Lower lobe of right lung (tissue), 2 donors: ENCODE data around the gene HMGCL. TPM values are rescaled to one million over a fixed set of nuclear protein-coding genes. Genes with fewer than 3 reads are reported as not detected.
A peak's percentile ranks its signal among the peaks of the same experiment; 100 is the strongest.
"Not testable (repeated sequence)": the region's sequence is repeated elsewhere in the genome, so short reads cannot be mapped to it uniquely, and the experiment has no call there.

Experiments used
- ATAC-seq, 2 donors: fragments of 200-7000 bp; cut with Tn5 transposase; one replicate each; pipeline ENCODE4 v1.9.1; 2020 to 2022; ENCODE audit warnings: mild to moderate bottlenecking in 2 of 2, moderate library complexity in 2 of 2
- DNase-seq: peaks from one replicate; pipeline ENCODE4 v3.0.0-alpha.2; 2020
- H3K27ac ChIP-seq: fragments of 200-600 bp; one replicate; pipeline ENCODE4 v1.8.0; 2022
- H3K27me3 ChIP-seq: fragments of 200-600 bp; one replicate; pipeline ENCODE4 v1.8.0; 2022; ENCODE audit warnings: low read depth
- H3K36me3 ChIP-seq: fragments of 200-600 bp; one replicate; pipeline ENCODE4 v1.8.0; 2022; ENCODE audit warnings: mild to moderate bottlenecking
- H3K4me1 ChIP-seq: fragments of 200-600 bp; one replicate; pipeline ENCODE4 v1.8.0; 2022
- H3K4me3 ChIP-seq: fragments of 200-600 bp; one replicate; pipeline ENCODE4 v1.8.0; 2022; ENCODE audit warnings: mild to moderate bottlenecking
- H3K9me3 ChIP-seq: fragments of 200-600 bp; one replicate; pipeline ENCODE4 v1.8.0; 2022
- intact Hi-C: fragments of 100-400 bp; cut with DNase I; formaldehyde crosslinking; loops from one replicate; pipeline ENCODE4 v1.11.0; 2022
- total RNA-seq: library from RNA; stranded (reverse); fragmentation: NEBNext Ultra II Directional; extraction: Animal tissue kit (Norgen Biotek cat#: 25700); gene quantifications from one replicate; pipeline ENCODE4 v1.2.1, GENCODE V29; 2021
- TF ChIP-seq, protein P1 (sequence below): fragments of 200-600 bp; IDR thresholded peaks from one replicate; pipeline ENCODE4 v1.8.0; 2022; ENCODE audit warnings: antibody characterized with exemption, mild to moderate bottlenecking
- donor health status: DM: no; HTN: yes; CAD: no; lungs with severe emphysema.

Gene HMGCL
- total RNA-seq, 1 donor from 2014 or later, result 39.3 TPM

DNA sequence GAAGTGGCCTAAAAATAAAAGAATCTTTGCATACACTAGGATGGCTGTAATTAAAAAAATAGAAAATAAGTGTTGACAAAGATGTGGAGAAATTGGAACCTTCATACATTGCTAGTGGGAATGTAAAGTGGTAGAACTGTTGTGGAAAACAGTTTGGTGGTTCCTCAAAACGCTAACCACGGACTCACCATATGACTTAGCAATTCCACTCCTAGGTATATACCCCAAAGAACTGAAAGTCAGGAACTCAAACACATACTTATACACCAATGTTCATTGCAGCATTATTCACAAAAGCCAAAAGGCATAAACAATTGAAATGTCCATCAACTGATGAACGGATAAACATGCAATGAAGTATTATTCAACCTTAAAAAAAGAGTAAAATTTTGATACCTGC is 10.8 kb upstream of the HMGCL start:
- TF ChIP-seq, protein P1, sequence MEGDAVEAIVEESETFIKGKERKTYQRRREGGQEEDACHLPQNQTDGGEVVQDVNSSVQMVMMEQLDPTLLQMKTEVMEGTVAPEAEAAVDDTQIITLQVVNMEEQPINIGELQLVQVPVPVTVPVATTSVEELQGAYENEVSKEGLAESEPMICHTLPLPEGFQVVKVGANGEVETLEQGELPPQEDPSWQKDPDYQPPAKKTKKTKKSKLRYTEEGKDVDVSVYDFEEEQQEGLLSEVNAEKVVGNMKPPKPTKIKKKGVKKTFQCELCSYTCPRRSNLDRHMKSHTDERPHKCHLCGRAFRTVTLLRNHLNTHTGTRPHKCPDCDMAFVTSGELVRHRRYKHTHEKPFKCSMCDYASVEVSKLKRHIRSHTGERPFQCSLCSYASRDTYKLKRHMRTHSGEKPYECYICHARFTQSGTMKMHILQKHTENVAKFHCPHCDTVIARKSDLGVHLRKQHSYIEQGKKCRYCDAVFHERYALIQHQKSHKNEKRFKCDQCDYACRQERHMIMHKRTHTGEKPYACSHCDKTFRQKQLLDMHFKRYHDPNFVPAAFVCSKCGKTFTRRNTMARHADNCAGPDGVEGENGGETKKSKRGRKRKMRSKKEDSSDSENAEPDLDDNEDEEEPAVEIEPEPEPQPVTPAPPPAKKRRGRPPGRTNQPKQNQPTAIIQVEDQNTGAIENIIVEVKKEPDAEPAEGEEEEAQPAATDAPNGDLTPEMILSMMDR, result no peak
- Histone ChIP-seq H3K9me3 (no peaks in the 10 kb centered on the region), H3K27me3 (no peaks in the 10 kb centered on the region), H3K4me3 (no peak overlapping the region), H3K27ac (no peak overlapping the region), H3K4me1 (peaks cover 11% of the 10 kb centered on the region), H3K36me3 (no peaks in the 10 kb centered on the region)
- DNase-seq (no peak), ATAC-seq (no peak)
- intact Hi-C loops, result no loop called here

DNA sequence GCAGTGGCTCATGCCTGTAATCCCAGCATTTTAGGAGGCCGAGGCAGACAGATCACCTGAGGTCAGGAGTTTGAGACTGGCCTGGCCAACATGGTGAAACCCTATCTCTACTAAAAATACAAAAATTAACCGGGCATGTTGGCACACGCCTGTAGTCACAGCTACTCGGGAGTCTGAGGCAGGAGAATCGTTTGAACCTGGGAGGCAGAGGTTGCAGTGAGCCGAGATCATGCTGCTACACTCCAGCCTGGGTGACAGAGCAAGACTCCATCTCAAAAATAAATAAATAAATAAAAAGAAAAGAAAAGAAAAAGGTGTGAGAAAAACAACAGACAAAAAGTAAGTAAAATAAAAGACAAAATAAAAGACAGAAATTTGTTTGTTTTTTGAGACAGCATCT is 8.9 kb upstream of the HMGCL start:
- H3K4me3 ChIP-seq, ATAC-seq, intact Hi-C loops, DNase-seq, H3K27ac ChIP-seq, H3K36me3 ChIP-seq, H3K9me3 ChIP-seq, H3K27me3 ChIP-seq: not testable (repeated sequence)
- peaks cover 11% of the 10 kb centered on the region for H3K4me1 ChIP-seq

DNA sequence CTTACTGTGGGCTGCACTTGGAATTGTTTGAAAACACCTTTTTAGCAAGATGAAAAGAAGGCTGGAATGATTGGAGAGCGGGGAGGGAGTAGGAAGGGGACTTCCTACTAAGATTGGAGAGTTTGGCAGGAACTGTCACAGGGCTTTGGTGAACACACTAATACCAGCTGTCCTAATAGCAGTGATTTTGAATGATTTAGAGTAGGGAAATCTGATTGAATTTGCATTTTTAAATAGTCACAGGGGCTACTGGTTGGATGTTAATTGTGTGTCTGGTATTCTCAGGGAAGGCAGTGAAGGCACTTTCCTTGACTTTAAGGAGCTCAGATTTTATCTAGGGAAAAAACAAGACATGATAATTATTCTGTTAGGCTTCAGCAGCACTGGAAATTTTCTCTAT is 2.5 kb upstream of the HMGCL start:
- peaks cover 8% of the 10 kb centered on the region for H3K4me1 ChIP-seq
- TF ChIP-seq, protein P1, result no peak
- H3K4me3 ChIP-seq, result no peak overlapping the region
- ATAC-seq, result no peak
- DNase-seq, result no peak
- H3K9me3 ChIP-seq, result no peaks in the 10 kb centered on the region
- no peaks in the 10 kb centered on the region for H3K36me3 ChIP-seq
- intact Hi-C loops, result no loop called here
- H3K27ac ChIP-seq, result no peak overlapping the region
- H3K27me3 ChIP-seq, result no peaks in the 10 kb centered on the region

DNA sequence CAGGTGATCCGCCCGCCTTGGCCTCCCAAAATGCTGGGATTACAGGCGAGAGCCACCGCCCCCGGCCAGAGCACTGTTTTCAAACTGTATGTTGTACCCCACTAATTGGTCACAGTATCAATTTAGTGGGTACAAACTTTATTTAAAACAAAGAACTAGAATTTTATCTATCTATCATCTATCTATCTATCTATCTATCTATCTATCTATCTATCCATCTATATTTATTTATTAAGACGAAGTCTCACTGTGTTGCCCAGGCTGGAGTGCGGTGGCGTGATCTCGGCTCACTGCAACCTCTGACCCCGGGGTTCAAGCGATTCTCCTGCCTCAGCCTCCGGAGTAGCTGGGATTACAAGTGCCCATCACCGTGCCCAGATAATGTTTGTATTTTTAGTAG is 1.4 kb upstream of the HMGCL start:
- H3K9me3 ChIP-seq, H3K4me1 ChIP-seq, ATAC-seq, H3K36me3 ChIP-seq, H3K27ac ChIP-seq, DNase-seq, intact Hi-C loops, H3K4me3 ChIP-seq, H3K27me3 ChIP-seq: not testable (repeated sequence)

DNA sequence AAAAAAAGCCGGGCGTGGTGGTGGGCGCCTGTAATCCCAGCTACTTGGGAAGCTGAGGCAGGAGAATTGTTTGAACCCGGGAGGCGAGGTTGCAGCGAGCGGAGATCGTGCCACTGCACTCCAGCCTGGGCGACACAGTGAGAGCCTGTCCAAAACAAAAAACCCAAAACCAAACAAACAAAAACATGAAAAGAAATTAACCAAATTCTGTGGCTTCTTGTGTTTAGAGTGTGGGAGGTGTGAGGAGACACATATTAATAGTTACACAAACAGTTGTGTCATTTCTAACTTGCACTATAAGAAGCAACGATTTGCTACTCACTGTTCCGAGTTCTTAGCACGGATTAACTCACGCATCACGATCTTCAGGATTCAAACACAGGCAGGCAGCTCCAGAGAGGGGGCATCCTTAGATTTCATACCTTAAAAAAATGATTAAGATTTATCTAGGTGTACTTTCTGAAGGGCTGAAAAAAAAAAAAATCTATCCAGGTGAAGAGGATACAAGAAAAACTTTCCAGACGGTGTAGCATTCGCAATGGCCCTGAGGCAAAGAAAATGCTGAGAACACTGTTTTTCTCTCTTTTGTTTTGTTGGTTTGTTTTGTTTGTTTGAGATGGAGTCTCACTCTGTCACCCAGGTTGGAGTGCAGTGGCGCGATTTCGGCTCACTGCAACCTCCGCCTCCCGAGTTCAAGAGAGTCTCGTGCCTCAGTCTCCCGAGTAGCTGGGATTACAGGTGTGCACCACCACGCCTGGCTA is 713 bp upstream of the HMGCL start:
- Histone ChIP-seq H3K9me3 (no peaks in the 10 kb centered on the region), H3K4me3 (peak overlapping the region; percentile 93), H3K27me3 (no peaks in the 10 kb centered on the region), H3K4me1 (peaks cover 8% of the 10 kb centered on the region), H3K27ac (peak overlapping the region; percentile 95), H3K36me3 (no peaks in the 10 kb centered on the region)
- TF ChIP-seq, protein P1, result no peak
- no peak for DNase-seq
- intact Hi-C loops, result no loop called here
- peak in 1 of 2 donors; percentile 15 for ATAC-seq

DNA sequence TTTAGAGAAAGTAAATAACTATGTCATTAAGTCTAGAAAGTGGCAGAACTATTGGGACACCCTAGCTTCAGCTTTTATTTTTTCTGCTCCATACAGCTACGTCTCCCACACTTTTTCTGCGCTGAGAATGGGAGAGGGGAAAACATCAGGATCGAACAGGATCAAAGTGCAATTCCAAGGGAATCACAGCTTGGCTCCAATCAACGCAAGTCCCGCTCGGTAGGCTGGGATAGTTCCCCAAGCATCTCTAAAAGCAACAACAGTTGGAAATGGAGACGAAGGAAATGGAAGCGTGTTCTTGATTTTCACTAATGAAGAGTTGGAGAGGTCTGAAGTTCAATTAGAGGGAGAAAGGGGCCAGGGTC is 536 bp downstream of the HMGCL start:
- Histone ChIP-seq H3K36me3 (peaks cover 8% of the 10 kb centered on the region), H3K27ac (peak overlapping the region; percentile 95), H3K27me3 (no peaks in the 10 kb centered on the region), H3K4me3 (peak overlapping the region; percentile 93), H3K4me1 (peaks cover 8% of the 10 kb centered on the region), H3K9me3 (no peaks in the 10 kb centered on the region)
- intact Hi-C loops, result no loop called here
- ATAC-seq, result peak in 1 of 2 donors; percentile 14
- DNase-seq, result no peak
- TF ChIP-seq, protein P1, result no peak
